ENCODE measurements around the gene HCFC1R1. TPM values are rescaled to one million over a fixed set of nuclear protein-coding genes. Genes with fewer than 3 reads are reported as not detected.

HCFC1R1 gene
- total and polyA plus RNA-seq, 2 experiments from 2014 or later, result 30.2 to 192 TPM

- Histone ChIP-seq H3K36me3 (ENCODE audit: insufficient read depth) (no peaks in the 10 kb centered on the region), H3K79me2 (replicated peaks; ENCODE audit: insufficient read depth) (peaks cover 5% of the 10 kb centered on the region), H3K27ac (ENCODE audit: low read depth) (no peak overlapping the region), H3K4me1 (ENCODE audit: insufficient read depth) (peaks cover 17% of the 10 kb centered on the region; the same call in 1 of the 2 replicates), H2AFZ (no peak overlapping the region), H3K4me3 (peak overlapping the region; percentile 94), H3K4me2 (peak overlapping the region; percentile 96), H3K27me3 (ENCODE audit: insufficient read depth) (peaks cover 39% of the 10 kb centered on the region), H3F3A (replicated peaks; ENCODE audit: low read depth) (peaks cover 17% of the 10 kb centered on the region), H4K20me1 (replicated peaks; ENCODE audit: insufficient read depth) (peaks cover 10% of the 10 kb centered on the region), H3K9me2 (ENCODE audit: insufficient read depth) (no peaks in the 10 kb centered on the region)
- peaks cover 38% of the 10 kb centered on the region for H3K36me3 Mint-ChIP-seq (ENCODE audit: low read depth)
- H3K4me1 Mint-ChIP-seq, result peaks cover 19% of the 10 kb centered on the region
- TF ChIP-seq ZNF462 (CRISPR knock-in tag; IDR thresholded peaks at IDR 0.05) (no peak), ZNF114 (CRISPR knock-in tag; IDR thresholded peaks at IDR 0.05) (no peak), EZH2phosphoT487 (IDR thresholded peaks at IDR 0.05; ENCODE audit: unreplicated experiment) (no peak), NANOG (IDR thresholded peaks at IDR 0.05; ENCODE audit: borderline replicate concordance) (no peak), CREB1 (CRISPR knock-in tag; IDR thresholded peaks at IDR 0.05; ENCODE audit: low read depth) (no peak), CTCF (conservative IDR thresholded peaks at IDR 0.05; ENCODE audit: low read depth in 2 of 2) (no peak), ZNF331 (CRISPR knock-in tag; IDR thresholded peaks at IDR 0.05; ENCODE audit: low read depth) (no peak), EZH2 (IDR thresholded peaks at IDR 0.05; ENCODE audit: low read depth, unreplicated experiment) (no peak), STAT1 (IDR thresholded peaks at IDR 0.05; ENCODE audit: unreplicated experiment) (no peak), JUNB (IDR thresholded peaks at IDR 0.05; ENCODE audit: unreplicated experiment) (no peak), REST (IDR thresholded peaks at IDR 0.05; ENCODE audit: unreplicated experiment) (no peak), POLR2AphosphoS5 (IDR thresholded peaks at IDR 0.05; ENCODE audit: low read depth) (no peak; the same call in 1 of the 2 replicates)
- TF ChIP-seq, protein P1, sequence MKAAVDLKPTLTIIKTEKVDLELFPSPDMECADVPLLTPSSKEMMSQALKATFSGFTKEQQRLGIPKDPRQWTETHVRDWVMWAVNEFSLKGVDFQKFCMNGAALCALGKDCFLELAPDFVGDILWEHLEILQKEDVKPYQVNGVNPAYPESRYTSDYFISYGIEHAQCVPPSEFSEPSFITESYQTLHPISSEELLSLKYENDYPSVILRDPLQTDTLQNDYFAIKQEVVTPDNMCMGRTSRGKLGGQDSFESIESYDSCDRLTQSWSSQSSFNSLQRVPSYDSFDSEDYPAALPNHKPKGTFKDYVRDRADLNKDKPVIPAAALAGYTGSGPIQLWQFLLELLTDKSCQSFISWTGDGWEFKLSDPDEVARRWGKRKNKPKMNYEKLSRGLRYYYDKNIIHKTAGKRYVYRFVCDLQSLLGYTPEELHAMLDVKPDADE (IDR thresholded peaks at IDR 0.05), result no peak
- H3K27ac Mint-ChIP-seq, result no peak overlapping the region
- peaks cover 29% of the 10 kb centered on the region for H3K27me3 Mint-ChIP-seq (ENCODE audit: insufficient read depth, low read depth, poor library complexity)
- ATAC-seq (peak; percentile 53), DNase-seq (ENCODE audit: low spot score) (peak; percentile 80)
- peaks cover 7% of the 10 kb centered on the region; the same call in 2 of the 3 replicates for H3K9me3 Mint-ChIP-seq
- H3K4me3 Mint-ChIP-seq, result peak overlapping the region; percentile 82
Observed at GRCh38 chr16:3046641-3047386, 23.1 kb upstream of the HCFC1R1 start.

Data from GM23338 (cell line).